Measurements from ENCODE around the gene AKR1C1. TPM values are rescaled to one million over a fixed set of nuclear protein-coding genes. Genes with fewer than 3 reads are reported as not detected.
"Not testable (repeated sequence)": the region's sequence is repeated elsewhere in the genome, so short reads cannot be mapped to it uniquely, and the experiment has no call there.

Gene AKR1C1
- total RNA-seq, 1 experiment from 2014 or later = 1.4 TPM

- Histone ChIP-seq H3K9me3 (replicated peaks) (no peaks in the 10 kb centered on the region), H3K27ac (no peak overlapping the region), H3K36me3 (no peaks in the 10 kb centered on the region), H3K4me1 (replicated peaks) (0 out of 2 replicates have a peak, but pooled peaks cover 3% of the 10 kb centered on the region), H3K4me3 (no peak overlapping the region), H3K27me3 (replicated peaks) (no peaks in the 10 kb centered on the region)
- DNase-seq (ENCODE audit: low read depth in 1 of 2, low spot score in 2 of 2) = no peak
Observed at GRCh38 chr10:4982764-4983226, 19.6 kb downstream of the AKR1C1 start.

- H3K4me3 ChIP-seq = no peak overlapping the region
- 0 out of 2 replicates have a peak, but pooled peaks cover 3% of the 10 kb centered on the region for H3K4me1 ChIP-seq (replicated peaks)
- H3K27ac ChIP-seq = no peak overlapping the region
- H3K27me3 ChIP-seq (replicated peaks) = no peaks in the 10 kb centered on the region
- no peaks in the 10 kb centered on the region for H3K36me3 ChIP-seq
- no peak for DNase-seq (ENCODE audit: low read depth in 1 of 2, low spot score in 2 of 2)
- H3K9me3 ChIP-seq (replicated peaks) = no peaks in the 10 kb centered on the region
Observed at GRCh38 chr10:4983615-4984216, 20.5 kb downstream of the AKR1C1 start.

GRCh38 chr10:4984223-4984622 lies 21.0 kb downstream of the AKR1C1 start:
- Histone ChIP-seq H3K36me3 (no peaks in the 10 kb centered on the region), H3K27me3 (replicated peaks) (no peaks in the 10 kb centered on the region), H3K27ac (no peak overlapping the region), H3K4me1 (replicated peaks) (0 out of 2 replicates have a peak, but pooled peaks cover 3% of the 10 kb centered on the region), H3K4me3 (no peak overlapping the region), H3K9me3 (replicated peaks) (no peaks in the 10 kb centered on the region)
- no peak for DNase-seq (ENCODE audit: low read depth in 1 of 2, low spot score in 2 of 2)

GRCh38 chr10:4984971-4985594 lies 21.9 kb downstream of the AKR1C1 start:
- no peaks in the 10 kb centered on the region for H3K9me3 ChIP-seq (replicated peaks)
- 0 out of 2 replicates have a peak, but pooled peaks cover 3% of the 10 kb centered on the region for H3K4me1 ChIP-seq (replicated peaks)
- H3K4me3 ChIP-seq = no peak overlapping the region
- H3K27ac ChIP-seq = no peak overlapping the region
- no peaks in the 10 kb centered on the region for H3K36me3 ChIP-seq
- H3K27me3 ChIP-seq (replicated peaks) = no peaks in the 10 kb centered on the region
- DNase-seq (ENCODE audit: low read depth in 1 of 2, low spot score in 2 of 2) = no peak

- not testable (repeated sequence) for H3K9me3 ChIP-seq (replicated peaks); H3K4me3 ChIP-seq; H3K4me1 ChIP-seq (replicated peaks); H3K27me3 ChIP-seq (replicated peaks); H3K36me3 ChIP-seq; DNase-seq (ENCODE audit: low read depth in 1 of 2, low spot score in 2 of 2); H3K27ac ChIP-seq
Observed at GRCh38 chr10:4988000-4988641, 24.9 kb downstream of the AKR1C1 start.

- DNase-seq (ENCODE audit: low read depth in 1 of 2, low spot score in 2 of 2) = no peak
- H3K4me3 ChIP-seq = no peak overlapping the region
- H3K9me3 ChIP-seq (replicated peaks) = no peaks in the 10 kb centered on the region
- H3K4me1 ChIP-seq (replicated peaks) = no peaks in the 10 kb centered on the region
- no peaks in the 10 kb centered on the region for H3K27me3 ChIP-seq (replicated peaks)
- H3K27ac ChIP-seq = no peak overlapping the region
- H3K36me3 ChIP-seq = no peaks in the 10 kb centered on the region
Observed at GRCh38 chr10:4990217-4990616, 27.0 kb downstream of the AKR1C1 start.

GRCh38 chr10:4991463-4991862 lies 28.2 kb downstream of the AKR1C1 start:
- not testable (repeated sequence) for H3K27ac ChIP-seq; H3K4me3 ChIP-seq; H3K9me3 ChIP-seq (replicated peaks); H3K27me3 ChIP-seq (replicated peaks); DNase-seq (ENCODE audit: low read depth in 1 of 2, low spot score in 2 of 2); H3K4me1 ChIP-seq (replicated peaks); H3K36me3 ChIP-seq

- not testable (repeated sequence) for DNase-seq (ENCODE audit: low read depth in 1 of 2, low spot score in 2 of 2); H3K4me3 ChIP-seq; H3K9me3 ChIP-seq (replicated peaks); H3K36me3 ChIP-seq; H3K4me1 ChIP-seq (replicated peaks); H3K27me3 ChIP-seq (replicated peaks); H3K27ac ChIP-seq
Observed at GRCh38 chr10:4992564-4992963, 29.3 kb downstream of the AKR1C1 start.

GRCh38 chr10:4994260-4994659 lies 31.0 kb downstream of the AKR1C1 start:
- H3K27me3 ChIP-seq (replicated peaks); H3K9me3 ChIP-seq (replicated peaks); DNase-seq (ENCODE audit: low read depth in 1 of 2, low spot score in 2 of 2); H3K4me1 ChIP-seq (replicated peaks); H3K27ac ChIP-seq; H3K36me3 ChIP-seq; H3K4me3 ChIP-seq: not testable (repeated sequence)

- Histone ChIP-seq H3K36me3 (no peaks in the 10 kb centered on the region), H3K27ac (no peak overlapping the region), H3K9me3 (replicated peaks) (no peaks in the 10 kb centered on the region), H3K27me3 (replicated peaks) (no peaks in the 10 kb centered on the region), H3K4me3 (no peak overlapping the region), H3K4me1 (replicated peaks) (no peaks in the 10 kb centered on the region)
- DNase-seq (ENCODE audit: low read depth in 1 of 2, low spot score in 2 of 2) = no peak
Observed at GRCh38 chr10:4998671-4999070, 35.5 kb downstream of the AKR1C1 start.

GRCh38 chr10:5002013-5002727 lies 39.0 kb downstream of the AKR1C1 start:
- Histone ChIP-seq H3K9me3 (replicated peaks) (no peaks in the 10 kb centered on the region), H3K27ac (no peak overlapping the region), H3K4me1 (replicated peaks) (no peaks in the 10 kb centered on the region), H3K36me3 (no peaks in the 10 kb centered on the region), H3K4me3 (no peak overlapping the region), H3K27me3 (replicated peaks) (no peaks in the 10 kb centered on the region)
- DNase-seq (ENCODE audit: low read depth in 1 of 2, low spot score in 2 of 2) = no peak

- not testable (repeated sequence) for H3K36me3 ChIP-seq; H3K27me3 ChIP-seq (replicated peaks); H3K4me1 ChIP-seq (replicated peaks); H3K9me3 ChIP-seq (replicated peaks); H3K27ac ChIP-seq; H3K4me3 ChIP-seq; DNase-seq (ENCODE audit: low read depth in 1 of 2, low spot score in 2 of 2)
Observed at GRCh38 chr10:5003127-5004029, 40.2 kb downstream of the AKR1C1 start, which contains the start of gene AKR1C2. Gene AKR1C2, minus strand, starts transcription at chr10:5003857. Its CDS starts 22 bp downstream, at chr10:5003835.

GRCh38 chr10:5004030-5004385 lies 40.8 kb downstream of the AKR1C1 start:
- H3K27ac ChIP-seq; H3K27me3 ChIP-seq (replicated peaks); H3K4me1 ChIP-seq (replicated peaks); H3K4me3 ChIP-seq; DNase-seq (ENCODE audit: low read depth in 1 of 2, low spot score in 2 of 2); H3K36me3 ChIP-seq; H3K9me3 ChIP-seq (replicated peaks): not testable (repeated sequence)

Measured in SJSA1 (cell line).